Posterior cingulate gyrus (tissue), 11 donors: Measurements from ENCODE around the gene CCDC150.
A peak's percentile ranks its signal among the peaks of the same experiment; 100 is the strongest.
"Not testable (repeated sequence)": the region's sequence is repeated elsewhere in the genome, so short reads cannot be mapped to it uniquely, and the experiment has no call there.

ENCODE experiments used
- DNase-seq, 10 donors: peaks; one replicate each; pipeline versions ENCODE4 v3.0.0 to v3.0.0-alpha.2; 2020 to 2021; ENCODE audit warnings: mixed read lengths in 3 of 10
- intact Hi-C: fragments of 100-400 bp; cut with DNase I; formaldehyde crosslinking; loops from one replicate; pipeline ENCODE4 v1.15.1; 2023

CCDC150 gene

DNA sequence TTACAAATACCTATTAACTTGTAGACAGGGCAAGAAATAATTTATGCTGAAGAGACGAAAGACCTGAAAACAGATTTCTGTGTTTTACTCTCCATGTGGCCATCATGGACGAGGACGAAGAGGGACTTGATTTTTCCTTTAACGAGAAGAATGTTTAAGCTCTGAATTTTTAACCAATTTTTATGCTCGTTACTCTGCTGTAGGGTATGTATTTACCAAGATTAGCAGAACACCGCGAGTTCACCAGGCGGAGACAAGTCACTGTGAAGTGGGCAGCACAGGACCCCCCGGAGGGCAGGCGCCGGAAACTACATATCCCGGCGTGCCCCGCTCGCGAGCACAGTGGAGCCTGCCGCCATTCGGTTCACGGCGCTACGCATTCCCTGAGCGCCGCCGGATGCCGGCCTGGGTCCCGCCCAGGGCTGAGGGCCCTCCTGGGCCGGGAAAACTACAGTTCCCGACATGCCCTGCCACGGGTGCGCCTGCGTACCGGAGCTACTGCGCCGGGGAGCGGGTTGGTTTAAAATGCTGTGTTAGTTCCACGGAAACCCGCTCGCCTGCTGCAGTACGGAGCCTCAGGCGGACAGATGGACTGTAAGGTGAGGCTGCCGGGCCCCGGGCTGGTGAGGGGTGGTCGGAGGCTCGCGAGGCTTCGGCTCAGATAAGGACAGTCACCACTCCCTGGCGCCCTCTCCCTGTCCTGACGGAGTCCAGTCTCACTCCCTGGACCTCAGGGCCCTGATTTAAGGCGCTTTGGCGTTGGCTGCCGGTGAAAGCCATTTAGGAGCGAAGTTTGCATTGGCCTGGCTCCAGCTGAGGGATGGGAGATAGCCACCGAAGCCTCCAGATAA, at the start of gene CCDC150:
TSS of gene CCDC150 (plus strand) at position 536 of the 851 bp plus-strand sequence. CDS start at position 588, 52 bp downstream.
- intact Hi-C loops = loop anchor here (2.0 to 5.0 kb wide), 2 partner anchors 45 to 337 kb away; no protein-coding TSS in a partner anchor

DNA sequence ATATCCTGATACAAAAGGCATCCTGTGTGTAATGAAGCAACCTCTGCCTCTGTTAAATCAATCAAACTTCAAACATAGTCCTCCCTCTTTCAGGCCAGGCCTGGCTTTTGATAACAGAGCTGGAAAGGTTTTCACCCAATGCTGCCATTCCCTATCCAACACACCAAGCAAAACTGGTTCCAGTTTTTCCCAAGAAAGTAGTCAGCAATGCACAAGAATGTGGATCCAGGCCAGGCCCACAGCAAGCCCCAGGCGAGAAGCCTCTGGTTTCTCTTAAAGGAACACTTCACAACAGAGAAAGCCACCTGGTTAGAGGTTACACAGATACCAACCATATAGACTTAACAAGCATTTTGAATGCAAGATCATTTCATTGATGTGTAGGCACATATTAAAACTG, 49.2 kb upstream of the CCDC150 start:
- DNase-seq = peak in 2 of 10 donors; percentile 14 to 71
- intact Hi-C loops = loop anchor here (5.0 to 10.0 kb wide), 2 partner anchors 85 to 158 kb away; no protein-coding TSS in a partner anchor

More for the DNA sequence above, at the start of gene CCDC150:
- peak; percentile 89 to 99 (median 94) for DNase-seq

DNA sequence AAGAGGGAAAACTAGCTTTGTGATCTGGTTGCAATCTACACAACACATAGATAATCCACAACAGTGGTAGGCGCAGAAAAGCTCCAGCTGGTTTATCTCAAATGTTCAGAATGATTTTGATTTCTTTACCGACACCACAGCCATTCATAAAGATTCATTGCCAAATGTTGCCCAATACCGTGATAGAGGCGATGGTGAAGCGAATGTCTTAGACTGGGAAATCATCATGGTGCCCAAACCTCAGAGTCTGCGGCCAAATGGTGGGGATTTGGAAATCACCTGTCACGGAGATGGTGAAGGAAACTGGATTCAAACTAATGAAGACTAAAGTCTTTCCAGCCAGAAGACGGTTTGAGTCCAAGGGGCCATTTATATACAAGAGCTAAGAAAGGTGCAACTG, 48.5 kb upstream of the CCDC150 start:
- intact Hi-C loops = loop anchor here (5.0 to 10.0 kb wide), 2 partner anchors 86 to 159 kb away; no protein-coding TSS in a partner anchor

DNA sequence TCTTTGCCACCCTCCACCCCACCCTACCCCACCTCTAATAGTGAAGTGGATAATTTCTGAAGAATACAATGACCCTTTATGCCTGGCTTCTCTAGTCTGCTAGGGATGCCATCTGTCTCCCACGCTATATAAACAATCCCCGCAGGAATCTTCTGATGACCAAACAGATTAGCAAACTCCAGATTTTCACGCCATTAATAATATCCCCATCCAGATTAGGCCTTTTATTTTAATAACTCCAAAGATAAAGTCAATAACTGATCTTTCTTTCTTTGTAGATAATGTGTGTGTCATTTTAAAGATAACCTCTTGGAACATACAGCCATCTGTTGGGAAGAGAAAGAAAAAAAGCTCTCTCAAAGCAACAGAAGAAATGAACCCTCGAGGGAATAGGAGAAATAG, 47.9 kb upstream of the CCDC150 start:
- intact Hi-C loops = loop anchor here (2.0 to 10.0 kb wide), 3 partner anchors 55 to 159 kb away; no protein-coding TSS in a partner anchor
- DNase-seq = no peak

More for the DNA sequence above, 48.5 kb upstream of the CCDC150 start:
- no peak for DNase-seq

DNA sequence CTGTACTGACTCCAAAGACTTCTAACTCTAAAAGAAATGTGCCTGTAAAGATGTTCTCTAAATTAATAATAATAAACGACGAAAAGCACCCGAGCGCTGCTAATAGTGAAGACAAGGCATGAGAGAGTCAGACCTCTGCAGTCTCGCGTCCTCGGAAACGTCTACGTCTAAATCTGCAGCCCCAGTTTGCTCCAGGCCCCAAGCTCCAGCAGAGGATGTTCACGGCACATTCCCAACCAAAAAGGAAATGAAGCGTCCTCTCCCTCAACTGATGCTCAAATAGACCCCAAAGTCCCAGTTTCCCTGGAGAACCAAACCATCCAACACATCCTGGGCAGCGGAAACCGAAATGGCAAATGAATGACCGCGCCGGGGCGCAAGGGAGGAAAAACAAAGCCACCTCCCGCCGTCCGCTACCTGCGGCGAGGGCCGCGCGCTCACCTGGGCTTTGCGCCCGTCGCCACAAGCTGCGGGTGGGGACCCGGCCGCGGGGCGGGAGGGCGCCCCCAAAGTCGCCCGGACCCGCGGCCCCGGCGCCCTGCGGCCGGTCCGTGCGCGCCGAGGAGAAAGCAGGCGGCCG, 47.1 kb upstream of the CCDC150 start:
- intact Hi-C loops = loop anchor here (2.0 to 10.0 kb wide), 3 partner anchors 56 to 160 kb away; no protein-coding TSS in a partner anchor
- DNase-seq = peak; percentile 22 to 93 (median 44)

DNA sequence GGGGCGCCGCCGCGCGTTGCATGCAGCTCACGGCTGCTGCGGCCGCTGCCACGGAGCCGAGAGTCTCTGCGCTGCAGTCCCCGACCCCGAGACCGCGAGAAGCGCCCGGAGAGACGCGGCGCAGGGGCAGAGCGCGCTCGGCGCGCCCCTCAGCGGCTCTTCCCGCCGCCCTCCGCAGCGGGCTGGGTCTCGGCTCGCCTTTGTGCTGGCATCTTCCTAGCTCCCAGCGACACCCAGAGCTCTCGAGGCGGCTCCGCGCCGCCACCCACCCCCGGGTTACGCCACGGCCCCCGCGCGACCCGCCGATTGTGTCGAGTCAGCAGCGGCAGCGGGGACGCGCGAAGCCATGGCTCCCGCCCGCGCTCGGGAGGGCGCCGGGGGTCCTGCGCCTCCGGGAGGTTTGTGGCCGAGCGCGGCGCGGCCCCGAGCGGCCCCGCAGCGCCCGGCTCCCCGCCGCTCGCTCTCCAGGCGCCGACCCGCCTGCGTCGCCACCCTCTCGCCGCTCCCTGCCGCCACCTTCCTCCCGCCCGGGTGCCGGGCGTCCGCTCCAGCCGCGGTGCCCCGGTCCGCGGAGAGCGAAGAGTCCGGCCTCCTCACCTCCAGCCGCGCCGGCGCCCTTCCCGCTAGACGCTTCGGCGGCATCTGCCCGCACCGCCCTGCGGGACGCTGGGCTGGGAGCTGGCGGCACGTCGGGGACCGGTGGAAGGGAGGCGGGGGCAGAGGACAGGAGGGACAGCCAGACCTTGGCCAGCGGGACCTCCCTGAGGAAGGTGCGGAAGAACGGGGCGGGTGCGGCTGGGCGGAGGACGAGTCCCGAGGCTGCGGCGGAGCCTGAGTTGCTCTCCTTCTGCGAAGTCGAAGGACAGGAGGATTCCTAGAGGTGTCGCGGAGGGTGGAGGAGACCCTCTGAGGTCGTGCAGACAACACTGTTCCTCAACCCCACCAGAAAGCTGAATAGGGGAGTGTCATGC, 46.3 kb upstream of the CCDC150 start, which contains the start of gene HECW2:
TSS of gene HECW2 (minus strand) at position 644 of the 971 bp plus-strand sequence.
- intact Hi-C loops = loop anchor here (2.0 to 10.0 kb wide), 3 partner anchors 56 to 161 kb away; no protein-coding TSS in a partner anchor
- DNase-seq = peak; percentile 65 to 96 (median 76)

DNA sequence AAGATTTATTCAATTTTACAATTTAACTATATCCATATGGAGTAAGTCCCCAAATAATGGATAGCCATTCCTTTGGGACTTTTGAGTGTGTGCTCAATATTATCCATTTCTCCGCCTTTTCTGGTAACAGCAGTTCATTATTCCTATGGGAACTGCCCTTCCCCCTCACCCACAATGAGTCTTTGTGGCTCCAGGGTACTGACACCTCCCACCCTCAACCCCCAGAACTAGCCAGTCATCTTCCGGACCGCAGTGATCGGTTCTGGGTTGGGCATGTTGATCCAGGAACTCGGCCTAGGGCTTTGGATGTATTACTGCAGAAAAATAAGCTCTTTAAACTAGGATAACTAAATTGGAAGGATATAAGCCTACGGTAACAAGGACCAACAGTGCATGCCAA, 45.4 kb upstream of the CCDC150 start:
- DNase-seq = peak; percentile 27 to 94 (median 64)
- intact Hi-C loops = loop anchor here (2.0 to 10.0 kb wide), 3 partner anchors 45 to 162 kb away; partner anchors contain the start of gene CCDC150

DNA sequence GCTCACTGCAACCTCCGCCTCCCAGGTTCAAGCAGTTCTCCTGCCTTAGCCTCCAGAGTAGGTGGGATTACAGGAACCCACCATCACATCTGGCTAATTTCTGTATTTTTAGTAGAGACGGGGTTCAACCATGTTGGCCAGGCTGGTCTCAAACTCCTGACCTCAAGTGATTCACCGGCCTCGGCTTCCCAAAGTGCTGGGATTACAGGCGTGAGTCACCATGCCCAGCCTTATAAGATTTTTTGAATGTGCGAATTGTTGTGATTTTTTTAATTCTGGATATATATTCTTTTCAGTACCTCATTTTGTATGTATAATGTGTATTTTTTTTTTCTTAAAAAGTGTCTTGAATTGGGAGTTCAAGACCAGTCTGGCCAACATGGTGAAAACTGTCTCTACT, 42.0 kb upstream of the CCDC150 start:
- intact Hi-C loops = loop anchor here (10.0 kb wide), 1 partner anchor 93 kb away; no protein-coding TSS in a partner anchor

DNA sequence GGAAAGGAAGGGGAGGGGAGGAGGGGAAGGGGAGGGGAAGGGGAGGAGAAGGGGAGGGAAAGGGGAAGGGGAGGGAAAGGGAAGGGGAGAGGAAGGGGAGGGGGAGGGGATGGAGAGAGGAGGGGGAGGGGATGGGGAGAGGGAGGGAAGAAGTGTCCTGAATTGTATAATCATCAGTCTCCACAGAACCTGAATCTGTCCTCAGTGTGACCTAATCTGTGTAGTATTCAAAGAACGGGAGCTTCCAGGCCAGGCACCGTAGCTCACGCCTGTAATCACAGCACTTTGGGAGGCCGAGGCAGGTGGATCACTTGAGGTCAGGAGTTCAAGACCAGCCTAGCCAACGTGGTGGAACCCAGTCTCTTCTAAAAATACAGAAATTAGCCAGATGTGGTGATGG, 41.1 kb upstream of the CCDC150 start:
- no peak for DNase-seq
- intact Hi-C loops = loop anchor here (10.0 kb wide), 1 partner anchor 94 kb away; no protein-coding TSS in a partner anchor

More for the DNA sequence above, 42.0 kb upstream of the CCDC150 start:
- no peak for DNase-seq

DNA sequence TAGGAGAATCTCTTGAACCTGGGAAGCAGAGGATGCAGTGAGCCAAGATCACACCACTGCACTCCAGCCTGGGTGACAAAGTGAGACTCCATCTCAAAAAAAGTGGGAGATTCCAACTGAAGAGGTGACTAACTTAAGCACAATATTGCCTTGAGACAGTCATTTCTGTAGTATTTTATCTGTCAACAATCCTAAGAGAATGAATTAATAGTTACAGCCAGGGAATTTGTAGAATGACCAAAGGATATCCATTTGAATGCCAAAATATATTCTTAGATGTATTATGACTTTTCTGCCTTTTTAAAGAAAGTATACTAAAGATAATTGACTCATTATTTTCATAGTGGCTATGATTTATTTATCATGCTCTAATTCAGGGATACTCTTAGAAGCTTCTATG, 40.7 kb upstream of the CCDC150 start:
- intact Hi-C loops = loop anchor here (10.0 kb wide), 1 partner anchor 94 kb away; no protein-coding TSS in a partner anchor
- no peak for DNase-seq

DNA sequence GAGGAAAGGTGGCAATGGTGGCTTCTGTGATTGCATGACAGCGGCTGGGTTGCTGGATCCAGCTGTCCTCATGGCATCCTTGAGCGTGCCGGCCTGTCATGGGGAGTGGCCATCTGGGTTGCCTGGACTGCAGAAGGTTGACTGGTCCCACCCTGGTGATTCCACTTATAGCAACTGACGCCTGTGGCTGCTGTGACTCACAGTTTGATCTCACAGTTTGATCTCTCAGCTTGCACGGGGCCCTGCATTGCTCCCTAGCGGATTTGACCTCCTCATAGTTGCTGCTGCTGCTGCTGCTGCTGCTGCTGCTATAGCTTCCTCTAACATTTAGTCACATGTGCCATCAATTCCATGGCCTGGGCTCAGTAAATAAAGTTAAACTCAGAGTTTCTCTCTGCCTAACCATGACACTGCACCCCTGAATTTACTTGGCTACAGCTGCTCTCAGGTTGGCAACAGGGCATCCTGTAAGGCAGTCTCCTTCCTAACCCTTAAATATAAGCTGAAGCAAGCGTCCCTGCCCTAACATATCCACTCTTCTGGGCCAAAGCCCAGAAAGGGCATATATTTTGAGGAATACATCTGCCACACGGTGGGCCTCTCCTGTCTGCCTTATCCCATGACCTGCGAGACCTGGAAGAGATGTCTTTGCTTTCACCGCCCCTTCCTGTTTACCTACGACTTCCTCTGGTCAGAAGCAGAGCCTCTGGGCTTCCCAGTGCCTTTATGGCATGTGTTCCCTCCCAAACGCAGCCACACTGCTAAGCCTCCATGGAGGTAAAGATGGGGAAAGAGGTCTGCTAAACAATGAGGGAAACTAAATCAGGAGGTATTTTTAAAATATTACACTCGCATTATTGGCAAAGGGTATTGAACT, 37.8 kb upstream of the CCDC150 start:
- peak in 1 of 10 donors; percentile 54 for DNase-seq
- intact Hi-C loops = no loop called here

DNA sequence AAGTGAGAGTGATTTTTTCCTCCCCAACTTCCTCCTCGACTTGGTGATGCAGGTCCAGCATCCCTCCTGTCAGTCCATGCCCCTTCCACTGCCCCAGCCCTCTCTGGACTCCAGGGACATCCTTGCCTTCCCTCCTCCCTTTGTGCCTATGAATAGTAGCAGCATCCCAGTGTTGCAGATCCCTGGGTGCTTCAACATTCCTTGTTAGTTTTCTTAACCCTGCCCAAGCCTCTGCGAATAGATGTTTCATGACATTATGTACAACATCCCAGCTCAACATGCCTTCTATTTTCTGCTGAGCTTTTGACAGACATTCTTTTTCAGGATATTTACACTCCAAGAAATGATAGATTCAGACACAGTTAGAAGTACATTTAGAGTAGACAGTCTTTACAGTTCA, 35.3 kb upstream of the CCDC150 start:
- no peak for DNase-seq
- intact Hi-C loops = no loop called here

DNA sequence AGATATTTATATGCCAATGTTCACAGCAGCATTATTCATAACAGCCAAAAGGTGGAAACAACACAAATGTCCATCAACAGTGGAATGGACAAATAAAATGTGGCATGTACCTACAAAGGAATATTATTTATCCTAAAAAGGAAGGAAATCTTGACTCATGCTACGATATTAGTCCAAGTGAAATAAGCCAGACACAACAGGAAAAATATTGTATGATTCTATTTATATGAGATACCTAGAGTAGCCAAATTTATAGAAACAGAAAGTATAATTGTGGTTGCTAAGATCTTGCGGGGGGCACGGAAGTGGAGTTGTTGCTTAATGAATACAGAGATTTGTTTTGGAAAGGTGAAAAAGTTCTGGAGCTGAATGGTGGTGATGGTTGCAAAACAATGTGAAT, 33.0 kb upstream of the CCDC150 start:
- intact Hi-C loops = no loop called here
- no peak for DNase-seq

DNA sequence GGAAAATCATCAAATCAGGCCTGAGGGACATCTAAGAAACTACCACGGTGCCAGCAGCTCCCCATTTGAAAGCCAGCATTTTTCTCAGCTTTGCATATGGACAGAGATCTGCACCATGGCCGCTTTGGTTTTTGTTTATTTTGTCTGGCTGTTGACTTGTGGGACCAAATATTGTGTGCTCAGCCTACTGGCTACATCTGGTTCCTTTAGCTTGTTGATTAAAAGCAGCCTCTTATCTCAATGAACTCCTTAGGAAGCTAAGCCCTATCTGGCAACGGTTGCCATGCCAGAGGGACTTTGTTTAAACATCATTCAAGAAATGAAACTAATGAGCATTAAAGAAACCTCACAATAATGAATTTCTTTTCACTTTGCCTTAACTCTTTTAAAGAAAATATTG, 32.4 kb upstream of the CCDC150 start:
- intact Hi-C loops = no loop called here
- no peak for DNase-seq

DNA sequence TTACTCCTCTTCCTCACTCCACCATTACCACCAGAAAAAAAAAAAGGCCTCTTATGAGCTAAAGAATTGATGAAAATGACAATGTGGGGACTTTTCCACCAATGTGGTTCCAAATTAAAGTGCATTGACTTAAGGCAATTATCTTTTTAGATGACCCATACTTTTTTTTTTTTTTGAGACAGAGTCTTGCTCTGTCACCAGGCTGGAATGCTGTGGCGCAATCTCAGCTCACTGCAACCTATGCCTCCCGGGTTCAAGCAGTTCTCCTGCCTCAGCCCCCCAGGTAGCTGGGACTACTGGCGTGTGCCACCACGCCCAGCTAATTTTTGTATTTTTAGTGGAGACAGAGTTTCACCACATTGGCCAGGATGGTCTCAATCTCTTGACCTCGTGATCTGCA, 31.6 kb upstream of the CCDC150 start:
- intact Hi-C loops, DNase-seq: not testable (repeated sequence)

DNA sequence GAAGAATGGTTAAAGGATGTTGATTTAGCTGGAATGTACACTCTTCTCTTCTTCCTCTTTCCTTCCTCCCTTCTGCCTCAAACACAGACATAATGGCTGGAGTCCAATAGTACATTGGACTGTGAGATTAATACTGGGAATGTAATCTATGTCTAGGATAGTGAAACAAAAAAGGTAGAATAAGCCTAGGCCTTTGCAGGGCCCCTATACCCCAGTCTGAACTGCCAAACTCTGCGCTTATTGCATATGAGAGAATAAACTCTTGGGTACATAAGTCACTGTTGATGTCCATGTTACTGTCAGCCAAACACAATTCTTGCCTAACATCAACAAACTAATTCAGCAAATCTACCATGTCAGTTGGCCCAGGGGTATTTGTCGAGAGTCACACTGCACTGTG, 29.7 kb upstream of the CCDC150 start:
- intact Hi-C loops = no loop called here

DNA sequence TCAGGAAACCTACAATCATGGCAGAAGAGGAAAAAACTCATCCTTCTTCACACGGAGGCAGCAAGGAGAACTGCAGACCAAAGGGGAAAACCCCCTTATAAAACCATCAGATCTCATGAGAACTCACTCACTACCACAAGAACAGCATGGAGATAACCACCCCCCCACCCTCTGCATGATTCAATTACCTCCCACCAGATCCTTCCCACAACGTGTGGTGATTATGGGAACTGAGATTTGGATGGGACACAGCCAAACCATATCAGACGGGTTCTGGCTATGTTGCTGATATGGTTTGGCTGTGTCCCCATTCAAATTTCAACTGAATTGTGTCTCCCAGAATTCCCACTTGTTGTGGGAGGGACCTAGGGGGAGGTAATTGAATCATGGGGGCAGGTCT, 28.7 kb upstream of the CCDC150 start:
- intact Hi-C loops = no loop called here
- DNase-seq = no peak

More for the DNA sequence above, 29.7 kb upstream of the CCDC150 start:
- no peak for DNase-seq

DNA sequence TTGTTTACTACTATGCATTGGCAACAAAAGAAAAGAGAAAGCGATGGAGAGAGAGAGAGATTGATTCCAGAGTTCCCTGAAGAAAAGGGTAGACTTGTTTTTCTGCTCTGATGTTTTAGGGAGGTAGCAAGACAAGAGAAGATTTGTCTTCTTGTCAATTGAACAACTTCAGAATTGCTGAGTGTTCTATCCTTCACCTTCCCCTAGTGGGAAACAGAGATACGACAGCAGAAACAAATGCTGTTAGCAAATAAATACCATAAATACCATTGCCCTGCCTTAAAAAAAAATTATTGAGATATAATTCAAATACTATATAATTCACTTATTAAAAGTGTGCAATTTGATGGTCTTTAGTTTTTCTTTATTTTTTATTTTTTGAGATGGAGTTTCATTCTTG, 26.2 kb upstream of the CCDC150 start:
- DNase-seq = no peak
- intact Hi-C loops = no loop called here

DNA sequence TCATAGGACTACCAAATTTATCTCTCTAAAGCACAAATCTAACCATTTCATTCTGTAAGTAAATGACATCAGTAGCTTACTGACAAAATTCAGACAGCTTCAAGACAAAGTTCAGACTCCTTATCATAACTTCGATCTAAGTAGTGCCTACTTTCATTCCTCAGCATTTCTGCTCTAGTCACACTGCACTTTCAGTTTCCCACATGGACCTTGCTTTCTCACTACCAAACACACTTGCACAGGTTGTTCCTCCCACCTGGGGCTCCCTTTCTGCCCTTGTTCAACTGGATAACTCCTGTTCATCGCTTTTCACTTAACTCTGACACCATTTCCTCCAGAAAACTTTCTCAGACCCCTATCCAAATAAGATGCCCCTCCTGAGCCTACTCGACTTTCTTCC, 22.1 kb upstream of the CCDC150 start:
- no peak for DNase-seq
- intact Hi-C loops = no loop called here
